SK-N-MC (cell line): ENCODE results near the gene INPP5A.

Experiments
- DNase-seq: peaks from one replicate; pipeline ENCODE4 v3.0.0-alpha.2; 2011; ENCODE audit warnings: low read depth, low spot score
- H3K27ac ChIP-seq: fragments of 200-600 bp; sonication (generic); 2 replicates; pipeline ENCODE4 v1.5.1; 2016; ENCODE audit warnings: mixed run types
- H3K36me3 ChIP-seq: fragments of 200-600 bp; sonication (generic); 2 replicates; pipeline ENCODE4 v1.6.1; 2017; ENCODE audit warnings: antibody characterized with exemption, low read length, mixed read lengths; ENCODE audit not compliant: insufficient read depth
- H3K4me3 ChIP-seq: fragments of 200-600 bp; sonication (generic); 2 replicates; pipeline ENCODE4 v1.5.1; 2016
- H3K9ac ChIP-seq: fragments of 200-600 bp; sonication (generic); 2 replicates; pipeline ENCODE4 v1.8.0; 2017; ENCODE audit warnings: mixed run types, mixed read lengths; ENCODE audit not compliant: insufficient read length
- H3K9me3 ChIP-seq: fragments of 200-600 bp; sonication (generic); 2 replicates; pipeline ENCODE4 v1.6.1; 2017; ENCODE audit warnings: low read depth, mild to moderate bottlenecking, antibody characterized with exemption, low read length, moderate library complexity, mixed read lengths
- EZH2 ChIP-seq: fragments of 200-600 bp; sonication (generic); IDR thresholded peaks from one replicate; pipeline ENCODE4 v1.6.1; 2017; ENCODE audit warnings: antibody characterized with exemption
- FOXP2 ChIP-seq: optimal IDR thresholded peaks from 2 replicates; pipeline ENCODE3; 2011; ENCODE audit warnings: mild to moderate bottlenecking, moderate library complexity; ENCODE audit not compliant: insufficient read depth; ENCODE audit errors: extremely low read length, control extremely low read depth
- POLR2AphosphoS5 ChIP-seq: IDR thresholded peaks from 2 replicates; pipeline ENCODE4 v1.6.1; 2012; ENCODE audit warnings: mild to moderate bottlenecking, low read depth, low read length, borderline replicate concordance

The INPP5A gene

GRCh38 chr10:132494866-132495630 lies 42.5 kb upstream of the INPP5A start:
- Histone ChIP-seq H3K9me3 (no peaks in the 10 kb centered on the region), H3K4me3 (no peak overlapping the region), H3K9ac (no peak overlapping the region), H3K27ac (no peak overlapping the region), H3K36me3 (no peaks in the 10 kb centered on the region)
- DNase-seq: no peak
- TF ChIP-seq FOXP2 (no peak), POLR2AphosphoS5 (no peak), EZH2 (no peak)

GRCh38 chr10:132496360-132497062 lies 41.1 kb upstream of the INPP5A start:
- H3K4me3 ChIP-seq: no peak overlapping the region
- H3K9ac ChIP-seq: no peak overlapping the region
- no peak overlapping the region for H3K27ac ChIP-seq
- TF ChIP-seq EZH2: no peak
- TF ChIP-seq FOXP2: no peak
- H3K36me3 ChIP-seq: no peaks in the 10 kb centered on the region
- no peak for DNase-seq
- no peaks in the 10 kb centered on the region for H3K9me3 ChIP-seq

GRCh38 chr10:132497063-132497680 lies 40.4 kb upstream of the INPP5A start:
- DNase-seq: no peak
- no peaks in the 10 kb centered on the region for H3K9me3 ChIP-seq

GRCh38 chr10:132497861-132498561 lies 39.6 kb upstream of the INPP5A start:
- Histone ChIP-seq H3K9ac (no peak overlapping the region), H3K9me3 (no peaks in the 10 kb centered on the region), H3K4me3 (no peak overlapping the region), H3K36me3 (no peaks in the 10 kb centered on the region), H3K27ac (no peak overlapping the region)
- no peak for DNase-seq
- no peak for TF ChIP-seq FOXP2
- TF ChIP-seq POLR2AphosphoS5: no peak
- no peak for TF ChIP-seq EZH2

More at GRCh38 chr10:132497063-132497680, 40.4 kb upstream of the INPP5A start:
- Histone ChIP-seq H3K9ac (no peak overlapping the region), H3K27ac (no peak overlapping the region), H3K4me3 (no peak overlapping the region), H3K36me3 (no peaks in the 10 kb centered on the region)
- no peak for TF ChIP-seq FOXP2
- TF ChIP-seq EZH2: no peak
- no peak for TF ChIP-seq POLR2AphosphoS5

- no peak for DNase-seq
- H3K4me3 ChIP-seq: no peak overlapping the region
- no peak overlapping the region for H3K9ac ChIP-seq
- no peak for TF ChIP-seq POLR2AphosphoS5
- TF ChIP-seq EZH2: no peak
- TF ChIP-seq FOXP2: no peak
- no peak overlapping the region for H3K27ac ChIP-seq
- no peaks in the 10 kb centered on the region for H3K36me3 ChIP-seq
- no peaks in the 10 kb centered on the region for H3K9me3 ChIP-seq
Measured at GRCh38 chr10:132498562-132499366, 38.8 kb upstream of the INPP5A start.

GRCh38 chr10:132499367-132499685 lies 38.3 kb upstream of the INPP5A start:
- Histone ChIP-seq H3K27ac (no peak overlapping the region), H3K9ac (no peak overlapping the region), H3K4me3 (no peak overlapping the region), H3K9me3 (no peaks in the 10 kb centered on the region), H3K36me3 (no peaks in the 10 kb centered on the region)
- TF ChIP-seq FOXP2: no peak
- TF ChIP-seq EZH2: no peak
- no peak for TF ChIP-seq POLR2AphosphoS5
- DNase-seq: no peak

GRCh38 chr10:132500781-132501415 lies 36.7 kb upstream of the INPP5A start:
- Histone ChIP-seq H3K4me3 (no peak overlapping the region), H3K36me3 (no peaks in the 10 kb centered on the region), H3K9me3 (no peaks in the 10 kb centered on the region), H3K27ac (no peak overlapping the region), H3K9ac (no peak overlapping the region)
- no peak for TF ChIP-seq EZH2
- TF ChIP-seq FOXP2: no peak
- no peak for TF ChIP-seq POLR2AphosphoS5
- DNase-seq: no peak
